Measurements from ENCODE around the gene MLXIP.

MLXIP gene

GRCh38 chr12:122128481-122128880 lies 49.9 kb downstream of the MLXIP start:
- no peak for DNase-seq

DNA sequence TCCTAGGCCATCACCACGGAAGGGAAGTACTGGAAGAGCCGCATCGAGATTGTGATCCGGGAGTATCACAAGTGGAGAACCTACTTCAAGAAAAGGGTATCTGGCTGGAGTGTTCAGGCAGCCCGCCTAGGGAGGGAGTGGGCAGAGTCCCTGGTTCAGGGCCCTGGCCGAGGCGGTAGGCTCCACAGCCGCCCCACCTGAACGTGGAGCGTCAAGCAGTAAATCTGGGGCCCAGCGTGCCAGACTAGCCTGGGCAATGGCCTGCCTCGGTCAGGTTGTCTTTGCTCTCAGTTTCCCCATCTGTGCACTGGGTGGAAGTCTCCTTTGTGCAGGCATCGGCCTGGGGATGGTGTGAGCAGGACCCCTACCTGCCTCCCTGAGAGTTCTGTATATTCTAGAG lies 50.6 kb downstream of the MLXIP start:
- DNase-seq: no peak

DNA sequence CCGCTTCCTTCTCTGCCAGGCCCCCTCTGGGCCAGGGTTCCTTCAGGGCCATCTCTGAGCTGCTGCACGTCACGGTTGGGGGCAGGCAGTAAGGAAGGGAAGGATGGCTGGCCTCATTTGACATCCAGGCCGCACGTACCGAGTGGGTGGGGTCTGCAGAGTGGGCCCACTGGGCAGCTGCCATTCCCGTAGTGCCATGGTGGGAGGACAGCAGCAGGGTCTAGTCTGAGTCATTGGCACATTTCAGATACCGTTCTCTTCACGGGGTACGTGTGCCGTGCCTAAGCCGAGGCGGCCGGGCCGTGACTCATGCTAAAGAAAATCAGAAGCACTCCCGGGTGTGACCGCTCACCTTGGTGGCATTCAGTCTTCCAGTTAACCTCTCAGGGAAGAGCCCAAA lies 51.6 kb downstream of the MLXIP start:
- no peak for DNase-seq

- no peak for DNase-seq
Measured at GRCh38 chr12:122133192-122133950, 54.8 kb downstream of the MLXIP start.

DNA sequence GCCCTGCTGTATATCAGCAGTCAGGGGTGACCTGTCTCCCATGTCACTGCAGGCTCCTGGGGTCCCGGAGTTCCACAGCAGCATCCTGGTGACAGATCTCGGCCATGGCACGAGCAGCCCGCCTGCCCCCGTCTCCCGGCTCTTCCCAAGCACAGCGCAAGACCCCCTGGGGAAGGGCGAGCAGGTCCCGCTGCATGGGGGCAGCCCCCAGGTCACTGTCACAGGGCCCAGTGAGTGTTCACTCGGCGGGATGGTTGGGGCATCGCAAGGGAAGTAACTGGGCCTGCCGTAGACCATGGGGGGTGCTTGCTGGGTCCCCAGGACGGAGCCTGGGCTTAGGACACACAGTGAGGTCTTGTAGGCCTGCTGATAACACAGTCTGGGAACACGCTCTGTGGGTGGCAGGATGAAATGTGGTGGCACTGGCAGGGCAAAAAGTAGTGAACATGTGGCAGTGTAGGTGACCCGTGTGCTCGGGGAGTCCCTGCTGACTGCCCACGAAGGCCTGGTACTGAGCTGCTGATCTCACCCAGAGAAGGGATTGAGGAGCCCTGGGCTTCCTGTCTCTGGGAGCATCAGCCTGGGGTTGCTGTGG lies 57.0 kb downstream of the MLXIP start:
- DNase-seq: no peak

- DNase-seq: no peak
Measured at GRCh38 chr12:122137229-122137628, 58.7 kb downstream of the MLXIP start.

DNA sequence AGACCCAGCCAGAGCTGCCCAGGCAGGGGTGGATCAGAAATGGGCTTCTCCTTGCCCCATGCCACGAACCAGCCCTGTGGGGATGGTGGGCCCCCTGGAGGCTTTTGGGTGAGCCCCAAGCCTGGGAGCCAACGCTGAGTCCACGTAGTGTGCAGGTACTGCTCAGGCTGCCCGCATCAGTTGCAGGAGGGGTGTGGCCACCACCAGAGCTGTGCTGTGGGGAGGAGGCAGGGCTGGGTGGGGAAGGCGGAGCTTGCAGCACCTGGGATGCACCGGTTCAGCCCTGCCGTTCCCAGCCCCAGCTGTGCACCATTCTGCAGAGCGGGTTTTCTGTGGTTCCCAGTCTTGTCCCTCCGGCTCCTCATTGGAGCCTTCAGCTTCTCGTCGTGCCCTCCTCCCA lies 59.1 kb downstream of the MLXIP start:
- no peak for DNase-seq

GRCh38 chr12:122138181-122138580 lies 59.6 kb downstream of the MLXIP start:
- DNase-seq: no peak

GRCh38 chr12:122138616-122139015 lies 60.1 kb downstream of the MLXIP start:
- no peak for DNase-seq

- no peak for DNase-seq
Measured at GRCh38 chr12:122139266-122139665, 60.7 kb downstream of the MLXIP start.

- no peak for DNase-seq
Measured at GRCh38 chr12:122139941-122140340, 61.4 kb downstream of the MLXIP start.

DNA sequence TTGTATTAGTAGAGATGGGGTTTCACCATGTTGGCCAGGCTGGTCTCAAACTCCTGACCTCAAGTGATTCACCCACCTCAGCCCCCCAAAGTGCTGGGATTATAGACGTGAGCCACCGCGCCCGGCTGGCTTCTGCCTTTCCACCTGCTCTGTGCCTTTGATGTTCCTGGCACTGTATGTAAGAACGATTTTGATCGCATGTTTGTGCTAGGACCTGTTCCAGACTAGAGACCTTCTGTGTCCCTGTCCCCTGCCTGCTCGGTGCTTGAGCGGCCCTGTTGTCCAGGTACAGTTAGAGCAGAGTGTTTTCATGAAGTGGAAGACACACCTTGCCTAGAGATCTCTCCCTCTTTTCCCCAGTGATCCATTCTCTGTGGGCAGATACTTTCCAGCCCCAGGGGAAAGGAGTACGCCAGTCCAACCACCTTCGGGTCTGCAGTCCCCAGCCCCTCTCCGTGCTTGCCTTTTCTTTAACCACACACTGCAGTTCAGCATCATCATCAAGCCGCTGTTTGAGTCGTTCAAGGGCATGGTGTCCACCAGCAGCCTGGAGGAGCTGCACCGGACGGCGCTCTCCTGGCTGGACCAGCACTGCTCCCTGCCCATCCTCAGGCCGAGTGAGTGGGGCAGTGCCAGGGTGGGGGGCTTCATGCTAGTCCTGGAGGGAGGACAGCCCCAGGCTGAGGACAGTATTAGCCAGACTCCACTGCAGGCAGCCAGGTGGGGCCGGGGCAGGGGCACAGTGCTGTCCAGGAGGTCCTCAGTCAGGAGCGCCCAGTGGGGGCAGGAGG lies 62.1 kb downstream of the MLXIP start:
- no peak for DNase-seq

DNA sequence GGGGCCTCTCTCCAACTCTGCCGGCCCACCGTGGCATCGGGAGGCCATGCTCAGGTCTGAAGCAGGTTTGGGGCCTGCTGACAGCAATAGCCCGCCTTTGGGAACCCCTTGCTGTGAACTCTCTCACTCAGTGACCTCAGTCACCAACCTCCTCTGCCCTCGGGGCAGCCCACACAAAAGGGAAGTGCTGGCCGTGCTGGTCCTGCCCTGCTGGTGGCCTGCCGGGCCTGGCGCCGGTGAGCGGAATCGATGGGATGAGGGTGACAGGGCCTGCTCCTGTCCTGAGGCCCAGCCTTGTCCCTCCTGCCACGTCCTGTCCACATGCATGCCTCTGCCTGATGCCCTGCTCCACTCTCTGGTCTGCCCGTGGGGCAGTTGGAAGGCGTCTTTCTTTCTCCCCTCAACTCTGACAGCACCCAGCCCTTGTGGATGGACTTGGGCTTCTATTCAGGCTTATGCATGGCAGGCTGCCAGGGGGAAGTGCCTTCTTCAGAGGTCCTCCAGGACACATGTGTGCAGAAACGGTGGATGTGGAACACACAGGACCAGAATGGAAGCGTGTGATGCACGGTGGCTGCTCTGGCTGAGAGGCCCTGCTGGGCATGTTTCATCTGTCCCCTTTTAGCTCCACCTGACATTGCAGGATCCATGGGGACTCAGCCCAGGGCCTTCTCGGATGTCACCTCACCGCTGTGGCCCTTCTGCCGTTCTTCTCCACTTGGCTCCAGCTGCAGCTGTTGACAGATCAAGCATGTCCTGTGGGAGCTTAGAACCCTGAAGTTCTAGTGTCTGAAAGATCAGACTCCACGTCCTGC lies 63.6 kb downstream of the MLXIP start:
- no peak for DNase-seq

DNA sequence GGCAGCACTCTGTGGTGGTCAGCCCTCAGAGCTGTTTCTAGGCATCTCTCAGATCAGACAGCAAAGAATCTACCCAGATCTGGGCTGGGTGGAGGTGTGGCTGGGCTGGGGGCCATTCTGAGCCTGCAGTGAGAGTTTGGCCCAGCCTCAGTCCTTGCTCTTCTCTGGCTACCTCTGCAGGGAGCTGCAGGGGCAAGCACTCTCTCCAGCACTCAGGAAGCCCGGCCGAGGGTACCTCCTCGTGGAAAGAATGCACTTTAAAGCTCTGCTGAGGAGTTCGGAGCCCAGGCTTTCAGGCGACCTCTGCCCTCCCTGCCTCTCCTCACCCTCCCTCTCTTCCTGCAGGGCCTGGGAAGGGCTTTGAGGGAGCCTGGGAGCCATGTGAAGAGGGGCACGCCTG lies 64.3 kb downstream of the MLXIP start:
- no peak for DNase-seq

DNA sequence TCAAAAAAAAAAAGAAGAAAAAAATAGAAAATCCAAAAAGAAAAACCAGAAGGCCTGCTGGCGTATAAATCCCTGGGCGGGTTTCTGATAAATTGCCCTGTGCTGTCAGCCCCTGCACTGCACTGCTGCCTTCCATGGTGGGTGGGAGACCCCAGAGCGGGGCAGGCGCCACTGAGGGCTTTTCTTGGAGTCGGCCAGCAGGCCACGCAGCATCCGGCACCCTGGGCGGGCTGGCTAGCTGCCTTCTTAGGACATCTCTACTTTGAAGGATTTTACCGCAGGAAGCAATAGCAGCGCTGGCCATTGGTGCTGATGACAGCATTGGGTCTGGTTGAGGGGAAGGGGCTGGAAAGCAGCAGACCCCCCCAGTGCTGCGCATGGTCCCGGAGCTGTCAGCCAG lies 66.3 kb downstream of the MLXIP start:
- DNase-seq: no peak

DNA sequence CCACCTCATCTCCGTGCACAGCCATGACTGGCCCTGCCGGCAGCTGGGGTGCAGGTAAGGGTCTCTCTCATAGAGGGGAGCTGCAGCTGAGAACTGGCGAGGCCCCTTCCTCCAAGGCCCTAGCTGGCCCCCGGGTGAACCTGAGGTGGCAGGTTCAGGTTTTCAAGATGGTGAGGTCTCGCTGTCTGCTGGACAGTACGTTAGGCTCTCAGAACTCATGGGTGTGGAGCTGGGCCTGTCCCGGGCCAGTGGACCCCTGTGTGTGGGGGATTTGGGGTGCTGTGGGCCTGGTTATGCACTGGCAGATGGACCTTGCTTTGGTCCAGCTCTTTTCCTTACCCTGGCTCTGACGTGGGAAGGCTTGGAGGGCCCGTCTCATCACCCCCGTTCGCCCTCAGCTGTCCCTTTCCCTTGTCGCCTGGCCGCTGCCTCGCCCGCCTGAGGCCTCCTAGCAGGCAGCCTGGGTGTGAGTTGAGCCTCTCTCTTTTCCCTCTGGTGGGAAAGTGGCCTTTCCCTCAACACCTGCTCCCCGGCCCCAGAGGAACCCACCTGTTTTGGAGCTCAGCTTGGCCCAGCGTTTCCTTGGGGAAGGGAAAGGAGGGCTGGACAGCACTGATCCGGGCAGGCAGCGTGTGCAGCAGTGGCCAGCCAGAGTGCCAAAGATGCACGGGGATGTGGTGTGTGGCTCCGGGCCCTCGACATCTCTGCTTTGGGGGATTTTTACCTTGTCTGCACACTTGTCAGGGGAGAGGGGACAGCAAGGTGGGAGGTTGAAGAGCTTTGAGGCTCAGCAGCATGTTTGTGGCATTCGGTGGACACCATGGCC lies 67.2 kb downstream of the MLXIP start:
- DNase-seq: no peak

DNA sequence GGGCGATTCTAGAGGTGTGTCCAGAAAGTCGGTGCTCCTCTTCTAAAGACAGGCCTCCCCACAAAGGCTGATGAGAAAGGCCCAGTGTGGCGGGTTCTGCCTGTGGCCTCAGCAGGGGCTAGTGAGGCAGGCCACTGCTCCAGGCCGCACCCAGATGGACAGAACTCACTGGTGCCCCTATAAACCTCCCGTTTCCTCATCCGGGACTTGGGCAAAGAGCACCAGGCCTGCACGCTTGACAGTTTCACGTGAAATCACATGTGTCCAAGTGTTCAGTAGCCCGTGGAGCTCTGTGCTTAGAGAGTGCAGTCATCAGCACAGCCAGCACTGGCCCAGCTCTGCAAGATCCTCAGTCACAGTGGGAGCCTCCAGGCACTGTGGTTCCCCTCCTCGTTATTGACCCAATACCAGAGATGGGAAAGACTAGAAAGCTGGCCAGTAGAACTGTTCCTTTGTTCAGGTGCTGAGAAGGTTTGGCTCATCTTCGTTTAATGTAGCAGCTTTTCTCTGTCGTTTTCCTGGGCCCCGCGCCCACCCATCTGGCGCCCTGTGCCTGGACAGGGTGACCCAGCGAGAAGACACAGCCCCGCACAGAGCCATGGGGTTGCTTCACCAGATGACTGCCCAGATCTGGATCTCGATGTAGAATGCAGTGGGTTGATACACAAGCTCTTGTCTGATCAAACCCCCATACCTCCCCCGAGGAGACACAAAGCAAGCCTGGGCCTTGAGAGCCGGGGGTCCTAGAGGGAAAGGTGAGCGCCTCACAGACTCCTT lies 69.1 kb downstream of the MLXIP start:
- DNase-seq: no peak

GRCh38 chr12:122148657-122149056 lies 70.1 kb downstream of the MLXIP start:
- DNase-seq: no peak

DNA sequence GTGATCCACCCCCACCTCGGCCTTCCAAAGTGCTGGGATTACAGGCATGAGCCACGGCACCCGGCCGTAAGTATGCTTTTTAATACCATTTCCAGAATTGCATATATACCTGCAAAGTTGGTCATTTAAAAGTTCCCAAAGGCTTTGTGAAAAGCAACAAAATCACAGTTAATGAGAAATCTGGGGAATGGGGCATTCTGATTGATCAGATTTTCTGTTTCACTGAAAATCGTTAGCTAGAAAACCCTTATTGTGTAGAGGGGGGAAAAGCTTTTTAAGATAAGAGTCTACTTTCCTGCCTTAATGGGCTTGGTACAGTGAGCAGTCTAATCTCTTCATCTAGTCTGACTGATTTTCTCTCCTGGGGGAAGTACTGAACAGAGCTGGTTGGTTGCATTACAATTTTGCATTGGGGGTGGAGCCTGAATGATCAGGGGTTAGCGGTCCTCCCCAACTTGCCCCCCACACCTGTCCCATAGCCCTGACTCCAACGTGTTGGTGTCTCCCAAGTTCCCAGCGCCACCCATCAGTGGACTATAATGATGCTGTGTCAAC lies 71.6 kb downstream of the MLXIP start:
- no peak for DNase-seq

GRCh38 chr12:122152754-122153153 lies 74.2 kb downstream of the MLXIP start:
- DNase-seq: no peak

DNA sequence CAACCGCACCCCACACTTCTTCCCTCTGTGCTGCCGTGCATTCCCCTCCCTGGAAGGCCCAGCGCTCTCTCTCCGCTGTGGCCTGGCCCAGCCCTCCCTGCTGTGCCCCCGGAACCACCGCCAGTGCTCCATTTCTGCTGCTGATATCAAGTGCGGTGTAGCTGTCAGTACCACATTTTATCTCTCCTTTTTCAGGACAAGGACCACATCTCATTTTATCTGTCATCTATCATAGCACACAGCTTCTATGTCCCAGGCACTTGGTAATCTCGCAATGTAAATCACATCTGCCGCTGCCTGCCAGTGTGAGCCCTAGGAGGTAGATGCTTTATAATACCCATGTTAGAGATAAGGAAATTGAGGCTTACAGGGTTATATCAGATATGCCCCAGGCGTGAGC lies 77.1 kb downstream of the MLXIP start:
- DNase-seq: no peak
